GM23248 (cell line): ENCODE data around the gene STAT4. TPM values are rescaled to one million over a fixed set of nuclear protein-coding genes. Genes with fewer than 3 reads are reported as not detected.

ENCODE experiments used
- DNase-seq: peaks from one replicate; pipeline ENCODE4 v3.0.0-alpha.2; 2015
- H2AFZ ChIP-seq: fragments of 200-600 bp; sonication (generic); 2 replicates; pipeline ENCODE4 v1.6.1; 2016; ENCODE audit warnings: antibody characterized with exemption
- H3F3A ChIP-seq: fragments of 200-600 bp; sonication (generic); 2 replicates; pipeline ENCODE4 v1.6.1; 2016; ENCODE audit warnings: mild to moderate bottlenecking, antibody characterized with exemption, mixed run types; ENCODE audit not compliant: insufficient read depth
- H3K27ac ChIP-seq: fragments of 200-600 bp; sonication (generic); 2 replicates; pipeline ENCODE4 v1.5.1; 2016; ENCODE audit warnings: mild to moderate bottlenecking
- H3K27me3 ChIP-seq: fragments of 200-600 bp; sonication (generic); replicated peaks from 2 replicates; pipeline ENCODE4 v1.6.1; 2016; ENCODE audit warnings: mild to moderate bottlenecking; ENCODE audit not compliant: insufficient read depth
- H3K36me3 ChIP-seq: fragments of 200-600 bp; sonication (generic); 2 replicates; pipeline ENCODE4 v1.6.1; 2016; ENCODE audit warnings: low read depth, mild to moderate bottlenecking
- H3K4me1 ChIP-seq: fragments of 200-600 bp; sonication (generic); 2 replicates; pipeline ENCODE4 v1.6.1; 2016; ENCODE audit warnings: mild to moderate bottlenecking; ENCODE audit not compliant: insufficient read depth
- H3K4me2 ChIP-seq: fragments of 200-600 bp; sonication (generic); one replicate; pipeline ENCODE4 v1.6.1; 2016; ENCODE audit warnings: mild to moderate bottlenecking; ENCODE audit not compliant: unreplicated experiment
- H3K4me3 ChIP-seq: fragments of 200-600 bp; sonication (generic); 2 replicates; pipeline ENCODE4 v1.5.1; 2016; ENCODE audit warnings: mild to moderate bottlenecking
- H3K79me2 ChIP-seq: fragments of 200-600 bp; sonication (generic); 2 replicates; pipeline ENCODE4 v1.6.1; 2016; ENCODE audit warnings: mild to moderate bottlenecking; ENCODE audit not compliant: insufficient read depth
- H3K9ac ChIP-seq: fragments of 200-600 bp; sonication (generic); 2 replicates; pipeline ENCODE4 v1.6.1; 2016; ENCODE audit warnings: mild to moderate bottlenecking
- H3K9me2 ChIP-seq: fragments of 200-600 bp; sonication (generic); 2 replicates; pipeline ENCODE4 v1.6.1; 2016; ENCODE audit warnings: mixed run types, mild to moderate bottlenecking, moderate library complexity; ENCODE audit not compliant: insufficient read depth
- H3K9me3 ChIP-seq: fragments of 200-600 bp; sonication (generic); one replicate; pipeline ENCODE4 v1.6.1; 2017; ENCODE audit warnings: low read depth
- H4K20me1 ChIP-seq: fragments of 200-600 bp; sonication (generic); 2 replicates; pipeline ENCODE4 v1.6.0; 2016; ENCODE audit not compliant: insufficient read depth
- EZH2 ChIP-seq: fragments of 200-600 bp; sonication (generic); IDR thresholded peaks from 2 replicates; pipeline ENCODE4 v1.6.1; 2018; ENCODE audit warnings: antibody characterized with exemption, mild to moderate bottlenecking; ENCODE audit not compliant: insufficient read depth, poor library complexity, severe bottlenecking
- EZH2phosphoT487 ChIP-seq: fragments of 200-600 bp; sonication (generic); IDR thresholded peaks from 2 replicates; pipeline ENCODE4 v1.6.1; 2018; ENCODE audit warnings: antibody characterized with exemption, moderate library complexity, mild to moderate bottlenecking, low read depth; ENCODE audit not compliant: insufficient read depth
- WGBS, 2 experiments: methylation state at CpG; one replicate each; pipeline ENCODE4 v1.1.6; 2015 to 2017; ENCODE audit warnings: low lambda C conversion rate in 2 of 2, low coverage in 1 of 2; ENCODE audit errors: missing lambda C conversion rate in 2 of 2; 5-methylcytosine and 5-hydroxymethylcytosine counted together
- in situ Hi-C: fragments of 300-500 bp; cut with MboI; formaldehyde crosslinking; loops from 2 replicates; pipeline ENCODE4 v1.15.0; 2020
- polyA plus RNA-seq: library from polyadenylated mRNA; unstranded; fragments of >200 nt; fragmentation: Nextera tagmentation; extraction: Ambion mirVana; gene quantifications from 2 replicates; pipeline ENCODE4 v1.2.1, GENCODE V29; 2016
- total RNA-seq: library from RNA; depleted of rRNA; stranded (reverse); fragments of >200 nt; shearing (Covaris generic); gene quantifications from 2 replicates; pipeline ENCODE4 v1.2.3, GENCODE V29; 2014

Gene STAT4
- total and polyA plus RNA-seq, 2 experiments from 2014 or later, result 1.9 to 3.2 TPM

DNA sequence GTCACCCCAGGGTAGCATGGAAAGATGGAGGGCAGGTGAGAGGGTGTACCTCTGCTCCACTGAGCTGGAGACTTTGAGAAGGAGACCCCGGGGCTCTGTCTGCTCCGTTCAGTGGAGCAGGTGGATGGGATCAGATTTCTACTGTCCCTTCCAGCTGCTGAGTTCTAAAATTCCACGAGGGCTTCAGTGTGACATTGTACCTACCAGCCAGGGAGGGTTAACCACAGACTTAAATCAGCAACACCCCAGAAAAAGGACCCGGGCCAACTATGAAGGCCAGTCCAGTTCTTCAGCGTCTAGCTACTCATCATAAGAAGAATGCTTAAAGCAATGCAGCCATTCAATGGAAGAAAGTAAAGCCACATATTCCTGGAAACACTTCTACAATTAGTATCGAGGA lies 160.7 kb downstream of the STAT4 start:
- no peak overlapping the region for H3K4me3 ChIP-seq
- peaks cover 64% of the 10 kb centered on the region for H3F3A ChIP-seq
- WGBS, 2 experiments, result 96 to 98% methylated on average over 6 of the region's 6 CpGs
- no peaks in the 10 kb centered on the region for H3K79me2 ChIP-seq
- peaks cover 91% of the 10 kb centered on the region for H3K36me3 ChIP-seq
- in situ Hi-C loops, result no loop called here
- no peaks in the 10 kb centered on the region for H3K27me3 ChIP-seq
- no peaks in the 10 kb centered on the region for H3K9me2 ChIP-seq
- no peak overlapping the region for H3K27ac ChIP-seq
- TF ChIP-seq EZH2, result no peak
- TF ChIP-seq EZH2phosphoT487, result no peak
- peaks cover 2% of the 10 kb centered on the region for H3K4me1 ChIP-seq
- DNase-seq, result no peak
- no peak overlapping the region for H2AFZ ChIP-seq
- H3K4me2 ChIP-seq, result no peak overlapping the region
- no peaks in the 10 kb centered on the region for H3K9me3 ChIP-seq
- no peak overlapping the region for H3K9ac ChIP-seq
- no peaks in the 10 kb centered on the region for H4K20me1 ChIP-seq

DNA sequence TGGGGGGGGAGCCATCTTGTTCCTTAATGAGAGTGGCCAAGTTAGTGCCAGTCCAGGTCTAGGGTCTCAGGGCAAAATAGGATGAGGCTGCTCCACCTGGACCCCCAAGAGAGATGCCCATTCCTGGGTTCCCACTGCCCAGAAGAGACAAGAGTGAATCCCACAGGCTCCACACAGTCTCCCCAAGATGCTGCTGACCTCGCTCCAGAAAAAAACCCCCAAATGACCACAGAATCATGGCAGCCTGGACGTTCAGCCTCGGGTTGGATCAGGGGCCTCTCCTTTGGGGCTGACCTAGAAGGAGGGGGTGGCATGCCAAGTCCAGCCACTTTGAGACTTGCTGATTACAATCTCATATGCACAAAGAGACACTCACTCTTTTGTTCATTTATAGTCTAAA lies 161.9 kb downstream of the STAT4 start:
- no peak for TF ChIP-seq EZH2
- no peak for TF ChIP-seq EZH2phosphoT487
- in situ Hi-C loops, result no loop called here
- Histone ChIP-seq H3K27me3 (no peaks in the 10 kb centered on the region), H3K4me3 (no peak overlapping the region), H3K9ac (no peak overlapping the region), H2AFZ (no peak overlapping the region), H3K36me3 (peaks cover 93% of the 10 kb centered on the region), H3F3A (peaks cover 70% of the 10 kb centered on the region), H3K9me3 (no peaks in the 10 kb centered on the region), H3K4me2 (no peak overlapping the region), H3K79me2 (no peaks in the 10 kb centered on the region), H3K9me2 (no peaks in the 10 kb centered on the region), H3K27ac (no peak overlapping the region), H3K4me1 (peaks cover 9% of the 10 kb centered on the region), H4K20me1 (no peaks in the 10 kb centered on the region)
- 77 to 80% methylated on average over 3 of the region's 3 CpGs for WGBS, 2 experiments
- DNase-seq, result no peak

DNA sequence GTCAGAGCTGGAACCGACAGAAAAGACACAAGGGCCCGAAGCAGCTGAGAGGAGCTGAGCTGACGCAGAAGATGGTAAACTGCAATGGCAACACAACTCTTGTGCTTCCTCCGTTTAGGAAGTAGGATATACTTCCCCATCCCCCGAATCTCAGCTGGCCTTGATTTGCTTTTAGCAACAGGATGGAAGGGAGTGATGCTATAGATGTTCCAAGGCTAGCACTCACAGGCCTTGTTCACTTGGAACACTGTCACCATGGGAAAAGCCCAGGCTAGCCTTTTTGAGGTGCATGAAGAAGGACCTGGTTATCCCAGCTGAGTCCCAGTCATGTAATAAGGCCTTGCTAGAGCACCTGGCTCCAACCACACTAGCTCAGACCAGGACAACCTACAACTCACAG lies 162.9 kb downstream of the STAT4 start:
- H3F3A ChIP-seq, result peaks cover 70% of the 10 kb centered on the region
- H3K4me1 ChIP-seq, result peaks cover 9% of the 10 kb centered on the region
- no peaks in the 10 kb centered on the region for H3K27me3 ChIP-seq
- in situ Hi-C loops, result no loop called here
- H3K36me3 ChIP-seq, result peaks cover 93% of the 10 kb centered on the region
- no peak overlapping the region for H2AFZ ChIP-seq
- no peak overlapping the region for H3K4me3 ChIP-seq
- H3K9me3 ChIP-seq, result no peaks in the 10 kb centered on the region
- no peak overlapping the region for H3K9ac ChIP-seq
- no peak for TF ChIP-seq EZH2
- TF ChIP-seq EZH2phosphoT487, result no peak
- H3K9me2 ChIP-seq, result no peaks in the 10 kb centered on the region
- DNase-seq, result no peak
- no peaks in the 10 kb centered on the region for H4K20me1 ChIP-seq
- no peaks in the 10 kb centered on the region for H3K79me2 ChIP-seq
- no peak overlapping the region for H3K4me2 ChIP-seq
- H3K27ac ChIP-seq, result no peak overlapping the region
- WGBS, 2 experiments, result 88 to 90% methylated on average over 5 of the region's 5 CpGs

DNA sequence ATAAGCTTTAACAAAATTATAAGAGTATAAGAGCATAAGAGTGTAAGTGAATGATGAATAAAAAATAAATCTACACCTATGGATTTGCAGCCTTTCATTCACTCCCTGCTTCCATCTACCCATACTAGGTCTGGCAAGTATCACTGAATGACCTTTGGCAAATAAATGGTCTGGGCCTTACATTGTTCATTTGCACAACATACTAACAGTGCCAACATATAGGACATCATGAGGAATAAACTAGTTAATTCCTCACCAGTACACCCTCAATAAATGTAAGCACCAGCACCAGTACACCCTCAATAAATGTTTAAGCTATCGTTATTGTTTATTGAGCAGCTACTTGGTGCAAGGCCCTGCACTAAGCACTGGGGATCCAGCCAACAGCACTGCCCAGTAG lies 163.7 kb downstream of the STAT4 start:
- H3K4me1 ChIP-seq, result peaks cover 9% of the 10 kb centered on the region
- no peaks in the 10 kb centered on the region for H3K9me2 ChIP-seq
- no peak overlapping the region for H2AFZ ChIP-seq
- peaks cover 73% of the 10 kb centered on the region for H3F3A ChIP-seq
- WGBS, 2 experiments, result 95 to 100% methylated on average over 1 of the region's 1 CpG
- no peak overlapping the region for H3K4me2 ChIP-seq
- in situ Hi-C loops, result no loop called here
- no peak for DNase-seq
- no peaks in the 10 kb centered on the region for H3K27me3 ChIP-seq
- H3K36me3 ChIP-seq, result peaks cover 93% of the 10 kb centered on the region
- H3K9me3 ChIP-seq, result no peaks in the 10 kb centered on the region
- TF ChIP-seq EZH2phosphoT487, result no peak
- no peak for TF ChIP-seq EZH2
- H3K27ac ChIP-seq, result no peak overlapping the region
- no peaks in the 10 kb centered on the region for H3K79me2 ChIP-seq
- no peak overlapping the region for H3K4me3 ChIP-seq
- no peak overlapping the region for H3K9ac ChIP-seq
- H4K20me1 ChIP-seq, result no peaks in the 10 kb centered on the region

GRCh38 chr2:190986221-190986953 lies 164.4 kb downstream of the STAT4 start:
- Histone ChIP-seq H3K4me2 (no peak overlapping the region), H3K9me2 (no peaks in the 10 kb centered on the region), H3K36me3 (peaks cover 93% of the 10 kb centered on the region), H3F3A (peaks cover 74% of the 10 kb centered on the region), H3K9ac (no peak overlapping the region), H2AFZ (no peak overlapping the region), H3K4me1 (peaks cover 9% of the 10 kb centered on the region), H3K27ac (no peak overlapping the region), H3K4me3 (no peak overlapping the region), H3K79me2 (no peaks in the 10 kb centered on the region), H4K20me1 (no peaks in the 10 kb centered on the region), H3K27me3 (no peaks in the 10 kb centered on the region), H3K9me3 (no peaks in the 10 kb centered on the region)
- 94 to 96% methylated on average over 13 of the region's 13 CpGs for WGBS, 2 experiments
- TF ChIP-seq EZH2phosphoT487 (no peak), EZH2 (no peak)
- no peak for DNase-seq
- in situ Hi-C loops, result no loop called here
